ENCODE measurements around the gene CAMKK1. TPM values are rescaled to one million over a fixed set of nuclear protein-coding genes. Genes with fewer than 3 reads are reported as not detected.

The CAMKK1 gene
- total and polyA plus RNA-seq, 9 donors: 2.8 to 15.1 (median 7.1) TPM

GRCh38 chr17:3907483-3908216 is 14.8 kb upstream of the CAMKK1 start:
- intact Hi-C loops (cut with DNase I): no loop called here
- Histone ChIP-seq H3K9me3 (no peaks in the 10 kb centered on the region), H3K4me1 (ENCODE audit: insufficient read depth) (no peaks in the 10 kb centered on the region), H3K36me3 (no peaks in the 10 kb centered on the region), H3K27me3 (no peaks in the 10 kb centered on the region), H3K4me3 (no peak overlapping the region), H3K27ac (no peak overlapping the region)
- no peak for DNase-seq
- TF ChIP-seq CTCF (IDR thresholded peaks at IDR 0.05): no peak
- TF ChIP-seq EP300 (IDR thresholded peaks at IDR 0.05): no peak
- no peak for TF ChIP-seq POLR2A (IDR thresholded peaks at IDR 0.05)
- whole genome bisulfite sequencing, 3 donors: 78 to 79% (median 78%) methylated on average over 11 of the region's 11 CpGs

GRCh38 chr17:3906881-3907280 is 14.0 kb upstream of the CAMKK1 start:
- Histone ChIP-seq H3K9me3 (no peaks in the 10 kb centered on the region), H3K27ac (no peak overlapping the region), H3K4me1 (ENCODE audit: insufficient read depth) (no peaks in the 10 kb centered on the region), H3K4me3 (no peak overlapping the region), H3K36me3 (no peaks in the 10 kb centered on the region), H3K27me3 (no peaks in the 10 kb centered on the region)
- intact Hi-C loops (cut with DNase I): no loop called here
- 90 to 96% (median 92%) methylated on average over 4 of the region's 4 CpGs for WGBS, 3 donors
- no peak for DNase-seq
- TF ChIP-seq EP300 (IDR thresholded peaks at IDR 0.05) (no peak), POLR2A (IDR thresholded peaks at IDR 0.05) (no peak), CTCF (IDR thresholded peaks at IDR 0.05) (no peak)

GRCh38 chr17:3905017-3905520 is 12.2 kb upstream of the CAMKK1 start:
- no peaks in the 10 kb centered on the region for H3K9me3 ChIP-seq
- DNase-seq: no peak
- WGBS, 3 donors: 86 to 93% (median 90%) methylated on average over 10 to 11 of the region's 11 CpGs
- H3K27ac ChIP-seq: no peak overlapping the region
- H3K27me3 ChIP-seq: no peaks in the 10 kb centered on the region
- intact Hi-C loops (cut with DNase I): no loop called here
- no peak for TF ChIP-seq EP300 (IDR thresholded peaks at IDR 0.05)
- no peak for TF ChIP-seq CTCF (IDR thresholded peaks at IDR 0.05)
- TF ChIP-seq POLR2A (IDR thresholded peaks at IDR 0.05): no peak
- H3K4me1 ChIP-seq (ENCODE audit: insufficient read depth): no peaks in the 10 kb centered on the region
- no peak overlapping the region for H3K4me3 ChIP-seq
- H3K36me3 ChIP-seq: no peaks in the 10 kb centered on the region

- Histone ChIP-seq H3K27me3 (no peaks in the 10 kb centered on the region), H3K36me3 (no peaks in the 10 kb centered on the region), H3K27ac (no peak overlapping the region), H3K9me3 (no peaks in the 10 kb centered on the region), H3K4me1 (ENCODE audit: insufficient read depth) (no peaks in the 10 kb centered on the region), H3K4me3 (no peak overlapping the region)
- DNase-seq: no peak
- WGBS, 3 donors: 87 to 88% (median 88%) methylated on average over 15 of the region's 15 CpGs
- intact Hi-C loops (cut with DNase I): no loop called here
- no peak for TF ChIP-seq POLR2A (IDR thresholded peaks at IDR 0.05)
- TF ChIP-seq CTCF (IDR thresholded peaks at IDR 0.05): no peak
- TF ChIP-seq EP300 (IDR thresholded peaks at IDR 0.05): no peak
These were observed 11.6 kb upstream of the CAMKK1 start for GRCh38 chr17:3904501-3904900.

Measured in ovary (tissue), 9 donors.